WTC11 (cell line): Measurements from ENCODE around the gene TGIF1. TPM values are rescaled to one million over a fixed set of nuclear protein-coding genes. Genes with fewer than 3 reads are reported as not detected.

Source experiments
- ATAC-seq: fragments of 200-7000 bp; cut with Tn5 transposase; 2 replicates; pipeline ENCODE4 v1.10.0; 2021; ENCODE audit warnings: mild to moderate bottlenecking, moderate library complexity
- CTCF ChIA-PET: fragments of 300-600 bp; sonication (Branson Sonifier 250); formaldehyde crosslinking; loops from one replicate; lab custom pipeline; 2021; ENCODE audit warnings: antibody characterized with exemption; lab: Charles Lee
- POLR2A ChIA-PET: fragments of 350-600 bp; sonication (Branson Sonifier 250); formaldehyde crosslinking; loops from one replicate; lab custom pipeline; 2021; ENCODE audit warnings: antibody characterized with exemption; lab: Charles Lee
- DNase-seq: peaks from one replicate; pipeline ENCODE4 v3.0.0; 2021; ENCODE audit warnings: low spot score
- H3K27ac Mint-ChIP-seq: 2 replicates; pipeline ENCODE4 v1.8.0; 2021; ENCODE audit warnings: mixed read lengths
- H3K27me3 Mint-ChIP-seq: 2 replicates; pipeline ENCODE4 v1.8.0; 2021; ENCODE audit warnings: low read depth, mild to moderate bottlenecking, moderate library complexity, mixed read lengths
- H3K36me3 Mint-ChIP-seq: 2 replicates; pipeline ENCODE4 v1.8.0; 2021; ENCODE audit warnings: mixed read lengths
- H3K4me1 Mint-ChIP-seq: 2 replicates; pipeline ENCODE4 v1.8.0; 2022; ENCODE audit warnings: mixed read lengths
- H3K4me3 Mint-ChIP-seq: 2 replicates; pipeline ENCODE4 v1.8.0; 2021; ENCODE audit warnings: mild to moderate bottlenecking, moderate library complexity, mixed read lengths
- H3K9me3 Mint-ChIP-seq: 2 replicates; pipeline ENCODE4 v1.8.0; 2021; ENCODE audit warnings: mixed read lengths
- ATF1 ChIP-seq: sonication (generic); formaldehyde crosslinking; IDR thresholded peaks from 2 replicates; pipeline ENCODE4 v1.8.1; 2023; ENCODE audit warnings: mild to moderate bottlenecking, moderate library complexity, missing genetic modification reagents
- ESRRA ChIP-seq: sonication (generic); formaldehyde crosslinking; IDR thresholded peaks from 2 replicates; pipeline ENCODE4 v1.8.1; 2022; ENCODE audit warnings: mild to moderate bottlenecking, missing genetic modification reagents, borderline replicate concordance
- FOXJ3 ChIP-seq: sonication (generic); formaldehyde crosslinking; IDR thresholded peaks from 2 replicates; pipeline ENCODE4 v1.9.0; 2021; ENCODE audit warnings: missing genetic modification reagents, mild to moderate bottlenecking, borderline replicate concordance
- GABPB1 ChIP-seq: sonication (generic); formaldehyde crosslinking; IDR thresholded peaks from 2 replicates; pipeline ENCODE4 v1.8.1; 2023; ENCODE audit warnings: mild to moderate bottlenecking, missing genetic modification reagents
- GTF2I ChIP-seq: fragments of 250-450 bp; sonication (Bioruptor Pico); conservative IDR thresholded peaks from 2 replicates; pipeline ENCODE4 v1.4.0; 2021; ENCODE audit warnings: mild to moderate bottlenecking
- JUN ChIP-seq: sonication (generic); formaldehyde crosslinking; IDR thresholded peaks from 2 replicates; pipeline ENCODE4 v1.8.0; 2023; ENCODE audit warnings: mild to moderate bottlenecking, missing genetic modification reagents
- MXD4 ChIP-seq: fragments of 250-450 bp; sonication (Bioruptor Pico); IDR thresholded peaks from 2 replicates; pipeline ENCODE4 v1.8.0; 2021; ENCODE audit warnings: mild to moderate bottlenecking, moderate library complexity, borderline replicate concordance
- NFATC4 ChIP-seq: fragments of 250-450 bp; sonication (Bioruptor Pico); IDR thresholded peaks from 2 replicates; pipeline ENCODE4 v1.9.0; 2021; ENCODE audit warnings: mild to moderate bottlenecking
- NR2C2 ChIP-seq: sonication (generic); formaldehyde crosslinking; IDR thresholded peaks from 2 replicates; pipeline ENCODE4 v1.8.0; 2022; ENCODE audit warnings: mild to moderate bottlenecking, missing genetic modification reagents
- PRRX2 ChIP-seq: fragments of 250-450 bp; sonication (Bioruptor Pico); IDR thresholded peaks from 2 replicates; pipeline ENCODE4 v1.8.0; 2021; ENCODE audit warnings: mild to moderate bottlenecking
- SOX15 ChIP-seq: fragments of 250-450 bp; sonication (Bioruptor Pico); IDR thresholded peaks from 2 replicates; pipeline ENCODE4 v1.9.0; 2021; ENCODE audit warnings: mild to moderate bottlenecking
- ZNF138 ChIP-seq: sonication (generic); formaldehyde crosslinking; conservative IDR thresholded peaks from 2 replicates; pipeline ENCODE4 v1.8.1; 2022; ENCODE audit warnings: mild to moderate bottlenecking, moderate library complexity, missing genetic modification reagents
- ZNF219 ChIP-seq: sonication (generic); formaldehyde crosslinking; IDR thresholded peaks from 2 replicates; pipeline ENCODE4 v1.8.0; 2023; ENCODE audit warnings: missing genetic modification reagents, mild to moderate bottlenecking, borderline replicate concordance
- ZNF396 ChIP-seq: fragments of 250-450 bp; sonication (Bioruptor Pico); IDR thresholded peaks from 2 replicates; pipeline ENCODE4 v1.8.0; 2021; ENCODE audit warnings: mild to moderate bottlenecking, moderate library complexity, borderline replicate concordance
- total RNA-seq: library from RNA; stranded (reverse); gene quantifications from 3 replicates; pipeline ENCODE4 v1.2.3, GENCODE V29; 2021
- TF ChIP-seq, protein P1 (sequence below): sonication (generic); formaldehyde crosslinking; IDR thresholded peaks from 2 replicates; pipeline ENCODE4 v1.8.1; 2023; ENCODE audit warnings: mild to moderate bottlenecking, missing genetic modification reagents
- TF ChIP-seq, protein P2 (sequence below): sonication (generic); formaldehyde crosslinking; IDR thresholded peaks from 2 replicates; pipeline ENCODE4 v1.8.0; 2022; ENCODE audit warnings: mild to moderate bottlenecking, missing genetic modification reagents
- TF ChIP-seq, protein P3 (sequence below): fragments of 250-450 bp; sonication (Bioruptor Pico); IDR thresholded peaks from 2 replicates; pipeline ENCODE4 v1.9.0; 2021; ENCODE audit warnings: mild to moderate bottlenecking
- TF ChIP-seq, protein P4 (sequence below): sonication (generic); formaldehyde crosslinking; IDR thresholded peaks from 2 replicates; pipeline ENCODE4 v1.8.1; 2022; ENCODE audit warnings: mild to moderate bottlenecking, missing genetic modification reagents, moderate library complexity, borderline replicate concordance
- TF ChIP-seq, protein P5 (sequence below): fragments of 250-450 bp; sonication (Bioruptor Pico); IDR thresholded peaks from 2 replicates; pipeline ENCODE4 v1.8.0; 2021; ENCODE audit warnings: mild to moderate bottlenecking
- TF ChIP-seq, protein P6 (sequence below): sonication (generic); formaldehyde crosslinking; IDR thresholded peaks from 2 replicates; pipeline ENCODE4 v1.8.0; 2022; ENCODE audit warnings: mild to moderate bottlenecking, missing genetic modification reagents
- TF ChIP-seq, protein P7 (sequence below): fragments of 250-450 bp; sonication (Bioruptor Pico); IDR thresholded peaks from 2 replicates; pipeline ENCODE4 v2.1.2; 2022; ENCODE audit warnings: mild to moderate bottlenecking, moderate library complexity

The TGIF1 gene
- total RNA-seq, 1 experiment from 2014 or later, result 206 TPM

DNA sequence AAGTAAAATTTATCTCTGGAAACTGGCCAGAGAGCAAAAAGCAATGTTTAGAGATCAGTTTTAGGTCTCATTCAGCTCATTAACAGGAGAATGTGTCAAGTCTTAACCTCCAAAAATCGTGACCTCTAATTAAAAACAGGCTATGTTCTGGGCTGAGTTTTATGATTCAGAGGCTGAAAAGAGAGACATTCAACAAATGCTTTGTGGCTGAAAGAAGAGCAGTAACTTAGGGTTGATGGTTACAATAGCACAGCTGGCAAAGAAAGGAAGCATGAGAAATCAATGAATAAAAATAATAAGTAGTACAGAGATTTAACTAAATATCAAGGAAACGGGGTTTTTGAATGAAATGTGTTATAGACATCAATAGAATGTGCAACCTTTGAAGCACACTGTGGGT, 13.1 kb downstream of the TGIF1 start (continued):
- TF ChIP-seq, protein P1, sequence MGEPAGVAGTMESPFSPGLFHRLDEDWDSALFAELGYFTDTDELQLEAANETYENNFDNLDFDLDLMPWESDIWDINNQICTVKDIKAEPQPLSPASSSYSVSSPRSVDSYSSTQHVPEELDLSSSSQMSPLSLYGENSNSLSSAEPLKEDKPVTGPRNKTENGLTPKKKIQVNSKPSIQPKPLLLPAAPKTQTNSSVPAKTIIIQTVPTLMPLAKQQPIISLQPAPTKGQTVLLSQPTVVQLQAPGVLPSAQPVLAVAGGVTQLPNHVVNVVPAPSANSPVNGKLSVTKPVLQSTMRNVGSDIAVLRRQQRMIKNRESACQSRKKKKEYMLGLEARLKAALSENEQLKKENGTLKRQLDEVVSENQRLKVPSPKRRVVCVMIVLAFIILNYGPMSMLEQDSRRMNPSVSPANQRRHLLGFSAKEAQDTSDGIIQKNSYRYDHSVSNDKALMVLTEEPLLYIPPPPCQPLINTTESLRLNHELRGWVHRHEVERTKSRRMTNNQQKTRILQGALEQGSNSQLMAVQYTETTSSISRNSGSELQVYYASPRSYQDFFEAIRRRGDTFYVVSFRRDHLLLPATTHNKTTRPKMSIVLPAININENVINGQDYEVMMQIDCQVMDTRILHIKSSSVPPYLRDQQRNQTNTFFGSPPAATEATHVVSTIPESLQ (CRISPR knock-in tag), result no peak
- TF ChIP-seq MXD4 (CRISPR knock-in tag) (no peak), ATF1 (CRISPR knock-in tag) (no peak)
- TF ChIP-seq, protein P2, sequence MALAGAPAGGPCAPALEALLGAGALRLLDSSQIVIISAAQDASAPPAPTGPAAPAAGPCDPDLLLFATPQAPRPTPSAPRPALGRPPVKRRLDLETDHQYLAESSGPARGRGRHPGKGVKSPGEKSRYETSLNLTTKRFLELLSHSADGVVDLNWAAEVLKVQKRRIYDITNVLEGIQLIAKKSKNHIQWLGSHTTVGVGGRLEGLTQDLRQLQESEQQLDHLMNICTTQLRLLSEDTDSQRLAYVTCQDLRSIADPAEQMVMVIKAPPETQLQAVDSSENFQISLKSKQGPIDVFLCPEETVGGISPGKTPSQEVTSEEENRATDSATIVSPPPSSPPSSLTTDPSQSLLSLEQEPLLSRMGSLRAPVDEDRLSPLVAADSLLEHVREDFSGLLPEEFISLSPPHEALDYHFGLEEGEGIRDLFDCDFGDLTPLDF, result no peak

DNA sequence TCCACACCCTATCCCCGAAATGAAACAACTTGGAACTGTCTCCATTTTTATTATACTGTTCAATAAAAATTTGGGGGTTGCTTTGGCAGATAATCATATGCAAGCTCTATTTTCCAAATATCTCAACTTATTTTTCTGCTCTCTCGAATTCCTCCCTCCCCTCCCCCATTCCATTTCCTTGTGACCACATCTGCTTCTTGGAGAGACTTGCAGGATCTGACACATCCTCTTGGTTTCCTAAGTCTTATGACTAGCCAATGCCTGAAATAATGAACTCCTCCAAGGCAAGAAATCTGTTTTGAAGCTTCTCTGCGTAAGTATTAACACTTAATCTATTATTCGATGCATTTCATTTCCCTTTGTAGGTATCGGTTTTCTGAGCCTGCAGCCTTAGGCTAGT, 16.1 kb downstream of the TGIF1 start:
- Mint-ChIP-seq H3K4me1 (peaks cover 52% of the 10 kb centered on the region), H3K27me3 (no peaks in the 10 kb centered on the region), H3K4me3 (no peak overlapping the region), H3K36me3 (peaks cover 4% of the 10 kb centered on the region; the same call in 1 of the 2 replicates), H3K27ac (peak overlapping the region; percentile 97), H3K9me3 (no peaks in the 10 kb centered on the region)
- TF ChIP-seq NFATC4 (CRISPR knock-in tag), result no peak
- TF ChIP-seq GABPB1 (CRISPR knock-in tag), result no peak
- TF ChIP-seq SOX15 (CRISPR knock-in tag), result no peak
- TF ChIP-seq NR2C2 (CRISPR knock-in tag), result no peak
- TF ChIP-seq GTF2I, result no peak
- TF ChIP-seq, protein P3, sequence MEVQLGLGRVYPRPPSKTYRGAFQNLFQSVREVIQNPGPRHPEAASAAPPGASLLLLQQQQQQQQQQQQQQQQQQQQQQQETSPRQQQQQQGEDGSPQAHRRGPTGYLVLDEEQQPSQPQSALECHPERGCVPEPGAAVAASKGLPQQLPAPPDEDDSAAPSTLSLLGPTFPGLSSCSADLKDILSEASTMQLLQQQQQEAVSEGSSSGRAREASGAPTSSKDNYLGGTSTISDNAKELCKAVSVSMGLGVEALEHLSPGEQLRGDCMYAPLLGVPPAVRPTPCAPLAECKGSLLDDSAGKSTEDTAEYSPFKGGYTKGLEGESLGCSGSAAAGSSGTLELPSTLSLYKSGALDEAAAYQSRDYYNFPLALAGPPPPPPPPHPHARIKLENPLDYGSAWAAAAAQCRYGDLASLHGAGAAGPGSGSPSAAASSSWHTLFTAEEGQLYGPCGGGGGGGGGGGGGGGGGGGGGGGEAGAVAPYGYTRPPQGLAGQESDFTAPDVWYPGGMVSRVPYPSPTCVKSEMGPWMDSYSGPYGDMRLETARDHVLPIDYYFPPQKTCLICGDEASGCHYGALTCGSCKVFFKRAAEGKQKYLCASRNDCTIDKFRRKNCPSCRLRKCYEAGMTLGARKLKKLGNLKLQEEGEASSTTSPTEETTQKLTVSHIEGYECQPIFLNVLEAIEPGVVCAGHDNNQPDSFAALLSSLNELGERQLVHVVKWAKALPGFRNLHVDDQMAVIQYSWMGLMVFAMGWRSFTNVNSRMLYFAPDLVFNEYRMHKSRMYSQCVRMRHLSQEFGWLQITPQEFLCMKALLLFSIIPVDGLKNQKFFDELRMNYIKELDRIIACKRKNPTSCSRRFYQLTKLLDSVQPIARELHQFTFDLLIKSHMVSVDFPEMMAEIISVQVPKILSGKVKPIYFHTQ, result no peak
- no peak for TF ChIP-seq JUN (CRISPR knock-in tag)
- TF ChIP-seq, protein P4, sequence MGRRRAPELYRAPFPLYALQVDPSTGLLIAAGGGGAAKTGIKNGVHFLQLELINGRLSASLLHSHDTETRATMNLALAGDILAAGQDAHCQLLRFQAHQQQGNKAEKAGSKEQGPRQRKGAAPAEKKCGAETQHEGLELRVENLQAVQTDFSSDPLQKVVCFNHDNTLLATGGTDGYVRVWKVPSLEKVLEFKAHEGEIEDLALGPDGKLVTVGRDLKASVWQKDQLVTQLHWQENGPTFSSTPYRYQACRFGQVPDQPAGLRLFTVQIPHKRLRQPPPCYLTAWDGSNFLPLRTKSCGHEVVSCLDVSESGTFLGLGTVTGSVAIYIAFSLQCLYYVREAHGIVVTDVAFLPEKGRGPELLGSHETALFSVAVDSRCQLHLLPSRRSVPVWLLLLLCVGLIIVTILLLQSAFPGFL (CRISPR knock-in tag), result no peak
- no peak for TF ChIP-seq PRRX2 (CRISPR knock-in tag)
- no peak for TF ChIP-seq ZNF396 (CRISPR knock-in tag)
- TF ChIP-seq, protein P5, sequence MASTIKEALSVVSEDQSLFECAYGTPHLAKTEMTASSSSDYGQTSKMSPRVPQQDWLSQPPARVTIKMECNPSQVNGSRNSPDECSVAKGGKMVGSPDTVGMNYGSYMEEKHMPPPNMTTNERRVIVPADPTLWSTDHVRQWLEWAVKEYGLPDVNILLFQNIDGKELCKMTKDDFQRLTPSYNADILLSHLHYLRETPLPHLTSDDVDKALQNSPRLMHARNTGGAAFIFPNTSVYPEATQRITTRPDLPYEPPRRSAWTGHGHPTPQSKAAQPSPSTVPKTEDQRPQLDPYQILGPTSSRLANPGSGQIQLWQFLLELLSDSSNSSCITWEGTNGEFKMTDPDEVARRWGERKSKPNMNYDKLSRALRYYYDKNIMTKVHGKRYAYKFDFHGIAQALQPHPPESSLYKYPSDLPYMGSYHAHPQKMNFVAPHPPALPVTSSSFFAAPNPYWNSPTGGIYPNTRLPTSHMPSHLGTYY (CRISPR knock-in tag), result no peak
- TF ChIP-seq, protein P6, sequence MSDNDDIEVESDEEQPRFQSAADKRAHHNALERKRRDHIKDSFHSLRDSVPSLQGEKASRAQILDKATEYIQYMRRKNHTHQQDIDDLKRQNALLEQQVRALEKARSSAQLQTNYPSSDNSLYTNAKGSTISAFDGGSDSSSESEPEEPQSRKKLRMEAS (CRISPR knock-in tag), result no peak
- no peak for TF ChIP-seq ZNF219 (CRISPR knock-in tag)
- no peak for TF ChIP-seq ZNF138 (CRISPR knock-in tag)
- TF ChIP-seq FOXJ3 (CRISPR knock-in tag), result no peak
- TF ChIP-seq, protein P7, sequence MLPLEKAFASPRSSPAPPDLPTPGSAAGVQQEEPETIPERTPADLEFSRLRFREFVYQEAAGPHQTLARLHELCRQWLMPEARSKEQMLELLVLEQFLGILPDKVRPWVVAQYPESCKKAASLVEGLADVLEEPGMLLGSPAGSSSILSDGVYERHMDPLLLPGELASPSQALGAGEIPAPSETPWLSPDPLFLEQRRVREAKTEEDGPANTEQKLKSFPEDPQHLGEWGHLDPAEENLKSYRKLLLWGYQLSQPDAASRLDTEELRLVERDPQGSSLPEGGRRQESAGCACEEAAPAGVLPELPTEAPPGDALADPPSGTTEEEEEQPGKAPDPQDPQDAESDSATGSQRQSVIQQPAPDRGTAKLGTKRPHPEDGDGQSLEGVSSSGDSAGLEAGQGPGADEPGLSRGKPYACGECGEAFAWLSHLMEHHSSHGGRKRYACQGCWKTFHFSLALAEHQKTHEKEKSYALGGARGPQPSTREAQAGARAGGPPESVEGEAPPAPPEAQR (CRISPR knock-in tag), result no peak
- TF ChIP-seq ESRRA (CRISPR knock-in tag), result no peak
- POLR2A ChIA-PET, result interaction anchor here (0.7 kb wide), 2 partner anchors 101 to 138 kb away, joined by 4 read pairs; no protein-coding TSS in a partner anchor
- CTCF ChIA-PET, result interaction anchor here (0.8 to 4.8 kb wide), 9 partner anchors 10 to 200 kb away, joined by 3 to 39 read pairs (median 15); no protein-coding TSS in a partner anchor
- DNase-seq, result no peak
- ATAC-seq, result no peak
